Neural cell (in vitro differentiated cells): Measurements from ENCODE around the gene TSPAN17.

Experiments used
- EP300 ChIP-seq: fragments of 450-650 bp; conservative IDR thresholded peaks from 2 replicates; pipeline ENCODE4 v1.6.1; 2014; ENCODE audit warnings: antibody characterized with exemption, mild to moderate bottlenecking, moderate library complexity; ENCODE audit not compliant: poor library complexity, severe bottlenecking
- EZH2 ChIP-seq: fragments of 200-600, 300-800 bp; shearing (Covaris generic), sonication (generic); IDR thresholded peaks from 2 replicates; pipeline ENCODE4 v1.6.1; 2014; ENCODE audit warnings: antibody characterized with exemption, low read length, borderline replicate concordance, mild to moderate bottlenecking; ENCODE audit not compliant: insufficient read depth, poor library complexity, severe bottlenecking
- MXI1 ChIP-seq: fragments of 450-650 bp; conservative IDR thresholded peaks from 2 replicates; pipeline ENCODE4 v1.6.1; 2014; ENCODE audit warnings: antibody characterized with exemption, mild to moderate bottlenecking; ENCODE audit not compliant: poor library complexity, severe bottlenecking
- POLR2AphosphoS5 ChIP-seq: IDR thresholded peaks from 2 replicates; pipeline ENCODE4 v1.6.1; 2012
- RAD21 ChIP-seq: fragments of 450-650 bp; conservative IDR thresholded peaks from 2 replicates; pipeline ENCODE4 v1.6.1; 2014; ENCODE audit warnings: antibody characterized with exemption, mild to moderate bottlenecking, moderate library complexity
- TF ChIP-seq, protein P1 (sequence below): fragments of 450-650 bp; IDR thresholded peaks from 2 replicates; pipeline ENCODE4 v1.5.1; 2014; ENCODE audit warnings: antibody characterized with exemption, mild to moderate bottlenecking, moderate library complexity; ENCODE audit not compliant: poor library complexity, severe bottlenecking
- TF ChIP-seq, protein P2 (sequence below): IDR thresholded peaks from 2 replicates; pipeline ENCODE4 v1.6.1; 2012; ENCODE audit warnings: borderline replicate concordance

DNA sequence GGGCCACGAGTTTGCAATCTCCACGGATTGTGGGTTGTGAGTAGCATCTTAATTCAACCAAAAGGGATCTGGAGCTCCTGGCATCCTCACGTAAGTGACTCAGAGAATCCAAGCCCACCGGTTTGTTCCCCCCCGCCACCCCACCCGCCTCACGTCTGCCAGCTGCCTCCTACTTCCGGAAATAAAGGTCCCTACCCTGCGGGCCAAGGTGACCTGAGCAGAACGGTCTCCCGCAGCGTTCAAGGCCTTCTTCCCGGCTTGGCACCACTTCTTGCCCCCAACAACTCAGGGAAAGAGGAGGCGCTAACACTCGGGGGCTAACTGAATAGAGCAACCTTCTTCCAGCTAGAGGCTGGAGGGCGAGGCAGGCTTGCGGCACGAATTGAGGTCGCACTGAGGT is 28.5 kb upstream of the TSPAN17 start:
- TF ChIP-seq, protein P1, sequence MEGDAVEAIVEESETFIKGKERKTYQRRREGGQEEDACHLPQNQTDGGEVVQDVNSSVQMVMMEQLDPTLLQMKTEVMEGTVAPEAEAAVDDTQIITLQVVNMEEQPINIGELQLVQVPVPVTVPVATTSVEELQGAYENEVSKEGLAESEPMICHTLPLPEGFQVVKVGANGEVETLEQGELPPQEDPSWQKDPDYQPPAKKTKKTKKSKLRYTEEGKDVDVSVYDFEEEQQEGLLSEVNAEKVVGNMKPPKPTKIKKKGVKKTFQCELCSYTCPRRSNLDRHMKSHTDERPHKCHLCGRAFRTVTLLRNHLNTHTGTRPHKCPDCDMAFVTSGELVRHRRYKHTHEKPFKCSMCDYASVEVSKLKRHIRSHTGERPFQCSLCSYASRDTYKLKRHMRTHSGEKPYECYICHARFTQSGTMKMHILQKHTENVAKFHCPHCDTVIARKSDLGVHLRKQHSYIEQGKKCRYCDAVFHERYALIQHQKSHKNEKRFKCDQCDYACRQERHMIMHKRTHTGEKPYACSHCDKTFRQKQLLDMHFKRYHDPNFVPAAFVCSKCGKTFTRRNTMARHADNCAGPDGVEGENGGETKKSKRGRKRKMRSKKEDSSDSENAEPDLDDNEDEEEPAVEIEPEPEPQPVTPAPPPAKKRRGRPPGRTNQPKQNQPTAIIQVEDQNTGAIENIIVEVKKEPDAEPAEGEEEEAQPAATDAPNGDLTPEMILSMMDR, result no peak
- TF ChIP-seq EZH2 (no peak), POLR2AphosphoS5 (no peak), RAD21 (no peak), MXI1 (no peak), EP300 (no peak)
- TF ChIP-seq, protein P2, sequence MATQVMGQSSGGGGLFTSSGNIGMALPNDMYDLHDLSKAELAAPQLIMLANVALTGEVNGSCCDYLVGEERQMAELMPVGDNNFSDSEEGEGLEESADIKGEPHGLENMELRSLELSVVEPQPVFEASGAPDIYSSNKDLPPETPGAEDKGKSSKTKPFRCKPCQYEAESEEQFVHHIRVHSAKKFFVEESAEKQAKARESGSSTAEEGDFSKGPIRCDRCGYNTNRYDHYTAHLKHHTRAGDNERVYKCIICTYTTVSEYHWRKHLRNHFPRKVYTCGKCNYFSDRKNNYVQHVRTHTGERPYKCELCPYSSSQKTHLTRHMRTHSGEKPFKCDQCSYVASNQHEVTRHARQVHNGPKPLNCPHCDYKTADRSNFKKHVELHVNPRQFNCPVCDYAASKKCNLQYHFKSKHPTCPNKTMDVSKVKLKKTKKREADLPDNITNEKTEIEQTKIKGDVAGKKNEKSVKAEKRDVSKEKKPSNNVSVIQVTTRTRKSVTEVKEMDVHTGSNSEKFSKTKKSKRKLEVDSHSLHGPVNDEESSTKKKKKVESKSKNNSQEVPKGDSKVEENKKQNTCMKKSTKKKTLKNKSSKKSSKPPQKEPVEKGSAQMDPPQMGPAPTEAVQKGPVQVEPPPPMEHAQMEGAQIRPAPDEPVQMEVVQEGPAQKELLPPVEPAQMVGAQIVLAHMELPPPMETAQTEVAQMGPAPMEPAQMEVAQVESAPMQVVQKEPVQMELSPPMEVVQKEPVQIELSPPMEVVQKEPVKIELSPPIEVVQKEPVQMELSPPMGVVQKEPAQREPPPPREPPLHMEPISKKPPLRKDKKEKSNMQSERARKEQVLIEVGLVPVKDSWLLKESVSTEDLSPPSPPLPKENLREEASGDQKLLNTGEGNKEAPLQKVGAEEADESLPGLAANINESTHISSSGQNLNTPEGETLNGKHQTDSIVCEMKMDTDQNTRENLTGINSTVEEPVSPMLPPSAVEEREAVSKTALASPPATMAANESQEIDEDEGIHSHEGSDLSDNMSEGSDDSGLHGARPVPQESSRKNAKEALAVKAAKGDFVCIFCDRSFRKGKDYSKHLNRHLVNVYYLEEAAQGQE, result no peak
